Rectal smooth muscle tissue (tissue), 1 donor: ENCODE results near the gene MRPL54.
"Not testable (repeated sequence)": the region's sequence is repeated elsewhere in the genome, so short reads cannot be mapped to it uniquely, and the experiment has no call there.

ENCODE experiments used
- H3K27ac ChIP-seq: one replicate; pipeline ENCODE4 v1.7.0; 2013; ENCODE audit warnings: low read depth, low read length, inconsistent platforms
- H3K27me3 ChIP-seq: one replicate; pipeline ENCODE4 v1.7.0; 2013; ENCODE audit warnings: low read length; ENCODE audit not compliant: control insufficient read depth, insufficient read depth
- H3K36me3 ChIP-seq: one replicate; pipeline ENCODE4 v1.7.0; 2013; ENCODE audit warnings: low read length; ENCODE audit not compliant: control insufficient read depth, insufficient read depth
- H3K4me1 ChIP-seq: one replicate; pipeline ENCODE4 v1.7.0; 2013; ENCODE audit warnings: low read length; ENCODE audit not compliant: control insufficient read depth, insufficient read depth
- H3K4me3 ChIP-seq: one replicate; pipeline ENCODE4 v1.7.0; 2013; ENCODE audit warnings: low read length
- H3K9ac ChIP-seq: one replicate; pipeline ENCODE4 v1.7.0; 2013; ENCODE audit warnings: low read length

The MRPL54 gene

DNA sequence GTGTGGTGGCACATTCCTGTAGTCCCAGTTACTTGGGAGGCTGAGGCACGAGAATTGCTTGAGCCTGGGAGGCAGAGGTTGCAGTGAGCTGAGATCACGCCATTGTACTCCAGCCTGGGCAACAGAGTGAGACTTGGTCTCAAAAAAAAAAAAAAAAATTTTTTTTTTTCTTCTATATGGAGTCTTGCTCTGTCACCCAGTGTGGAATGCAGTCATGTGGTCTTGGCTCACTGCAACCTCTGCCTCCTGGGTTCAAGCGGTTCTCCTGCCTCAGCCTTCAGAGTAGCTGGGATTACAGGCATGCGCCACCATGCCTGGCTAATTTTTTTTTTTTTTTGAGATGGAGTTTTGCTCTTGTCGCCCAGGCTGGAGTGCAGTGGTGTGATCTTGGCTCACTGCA is 3.3 kb downstream of the MRPL54 start:
- not testable (repeated sequence) for H3K9ac ChIP-seq, H3K4me3 ChIP-seq, H3K4me1 ChIP-seq, H3K27me3 ChIP-seq, H3K27ac ChIP-seq, H3K36me3 ChIP-seq

DNA sequence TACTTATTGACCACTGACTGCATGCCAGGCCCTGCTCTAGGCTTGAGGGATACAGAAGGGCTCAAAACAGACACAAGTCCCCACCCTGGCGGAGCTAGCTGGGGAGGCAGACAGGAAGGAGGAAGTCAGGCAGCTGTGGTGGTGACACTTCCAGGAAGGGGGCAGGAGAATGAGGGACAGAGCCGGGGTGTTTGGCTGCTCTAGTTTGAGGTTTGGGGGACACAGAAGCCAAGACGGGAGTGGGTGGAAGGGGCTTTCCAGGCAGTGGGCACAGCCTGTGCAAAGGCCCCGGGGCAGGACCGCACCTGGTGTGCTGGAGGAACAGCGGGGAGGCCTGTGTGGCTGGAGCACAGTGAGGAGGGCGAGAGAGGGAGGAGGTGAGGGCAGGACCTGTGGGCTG is 4.0 kb downstream of the MRPL54 start:
- Histone ChIP-seq H3K27me3 (no peaks in the 10 kb centered on the region), H3K4me1 (peaks cover 5% of the 10 kb centered on the region), H3K4me3 (no peak overlapping the region), H3K36me3 (peaks cover 7% of the 10 kb centered on the region), H3K9ac (no peak overlapping the region), H3K27ac (no peak overlapping the region)

DNA sequence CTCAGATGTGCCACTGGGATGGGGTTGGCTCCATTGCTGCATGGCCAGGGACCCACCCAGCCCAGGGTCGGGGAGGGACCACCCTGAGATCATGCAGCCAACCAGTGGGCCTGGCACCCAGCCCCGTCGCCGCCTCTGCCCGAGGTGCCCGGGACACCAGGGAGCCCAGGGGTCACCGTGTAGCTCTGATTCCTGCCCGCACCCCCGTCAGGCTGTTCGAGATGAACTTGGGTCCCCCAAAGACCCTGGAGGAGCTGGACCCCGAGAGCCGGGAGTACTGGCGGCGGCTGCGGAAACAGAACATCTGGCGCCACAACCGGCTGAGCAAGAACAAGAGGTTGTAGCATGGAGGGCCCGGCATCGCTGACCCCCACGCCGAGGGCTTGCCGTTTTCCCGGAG is 4.6 kb downstream of the MRPL54 start:
- Histone ChIP-seq H3K9ac (no peak overlapping the region), H3K27me3 (peaks cover 3% of the 10 kb centered on the region), H3K27ac (no peak overlapping the region), H3K36me3 (peaks cover 7% of the 10 kb centered on the region), H3K4me3 (no peak overlapping the region), H3K4me1 (peaks cover 5% of the 10 kb centered on the region)

DNA sequence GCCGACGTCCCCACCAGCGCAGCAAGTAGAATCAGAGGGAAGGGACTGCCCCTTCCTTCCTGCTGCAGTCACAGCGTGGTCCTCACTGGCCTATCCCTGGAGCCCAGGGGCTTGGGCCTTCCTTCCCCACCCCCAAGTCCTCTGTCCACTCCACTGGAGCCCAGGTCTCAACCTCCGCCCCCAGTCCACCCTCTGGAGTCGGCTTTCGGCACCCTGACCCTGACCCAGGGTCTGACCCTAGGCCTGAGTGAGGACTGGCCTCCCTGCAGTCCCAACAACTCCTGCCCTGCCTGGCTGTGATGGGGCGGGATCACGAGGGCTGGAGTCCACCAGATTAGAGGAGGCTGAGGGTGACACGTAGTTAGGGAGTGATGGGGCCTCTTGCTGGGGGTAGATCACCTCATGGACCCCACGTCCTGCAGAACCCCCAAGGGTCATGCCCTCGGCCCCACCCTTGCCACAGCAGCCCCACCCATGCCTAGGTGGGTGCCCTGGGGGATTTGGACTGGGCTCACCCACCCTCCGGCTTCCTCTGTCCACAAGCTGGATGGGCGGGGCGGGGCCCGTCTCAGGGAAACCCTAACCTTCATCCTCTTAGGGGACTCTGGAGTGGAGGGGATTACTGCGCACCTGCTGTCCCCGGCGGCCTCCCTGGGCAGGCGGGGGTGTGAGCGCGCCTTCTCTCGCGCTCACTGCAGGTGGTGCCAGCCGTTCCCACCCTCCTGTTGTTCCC is 5.7 kb downstream of the MRPL54 start:
- H3K4me3 ChIP-seq: no peak overlapping the region
- H3K36me3 ChIP-seq: peaks cover 7% of the 10 kb centered on the region
- H3K4me1 ChIP-seq: peaks cover 2% of the 10 kb centered on the region
- H3K27me3 ChIP-seq: peaks cover 3% of the 10 kb centered on the region
- H3K27ac ChIP-seq: no peak overlapping the region
- H3K9ac ChIP-seq: no peak overlapping the region

DNA sequence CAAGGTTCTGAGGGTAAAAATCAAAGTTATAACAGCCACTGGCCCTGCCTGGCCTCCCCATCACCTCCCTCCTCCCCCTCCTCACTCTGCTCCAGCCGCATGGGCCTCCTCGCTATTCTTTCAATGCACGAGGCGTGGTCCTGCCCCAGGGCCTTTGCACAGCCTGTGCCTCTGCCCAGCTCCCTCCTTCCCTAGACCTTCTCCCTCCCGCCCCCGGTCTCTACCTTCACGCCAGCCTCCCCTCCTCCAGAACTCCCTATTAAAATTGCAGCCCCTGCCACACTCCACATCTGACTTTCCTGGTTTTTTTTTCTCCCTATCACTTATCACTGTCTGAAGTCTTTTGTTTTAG is 6.2 kb downstream of the MRPL54 start:
- no peak overlapping the region for H3K9ac ChIP-seq
- peaks cover 3% of the 10 kb centered on the region for H3K27me3 ChIP-seq
- no peak overlapping the region for H3K4me3 ChIP-seq
- H3K27ac ChIP-seq: no peak overlapping the region
- peaks cover 7% of the 10 kb centered on the region for H3K36me3 ChIP-seq
- no peaks in the 10 kb centered on the region for H3K4me1 ChIP-seq

DNA sequence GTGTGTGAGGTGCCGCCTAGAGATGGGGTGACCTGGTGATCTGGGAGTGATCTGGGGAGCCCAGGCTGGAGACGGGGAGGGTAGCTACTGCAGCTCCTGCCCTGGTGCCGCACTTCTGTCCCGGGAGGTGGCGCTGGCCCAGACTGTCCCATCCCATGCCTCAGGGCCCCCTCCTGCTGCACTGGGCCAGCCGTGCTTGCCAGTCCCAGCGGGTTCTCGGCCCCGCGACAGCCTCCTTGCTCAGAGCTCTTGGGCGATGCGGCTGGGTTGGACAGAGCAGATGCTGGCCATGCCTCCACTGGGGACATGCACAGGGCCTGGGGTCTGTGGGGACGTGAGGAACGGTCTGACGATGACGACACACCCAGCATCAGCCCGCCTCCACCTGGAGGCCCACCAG is 7.0 kb downstream of the MRPL54 start:
- H3K4me1 ChIP-seq: no peaks in the 10 kb centered on the region
- H3K4me3 ChIP-seq: no peak overlapping the region
- no peak overlapping the region for H3K9ac ChIP-seq
- peaks cover 3% of the 10 kb centered on the region for H3K27me3 ChIP-seq
- H3K27ac ChIP-seq: no peak overlapping the region
- H3K36me3 ChIP-seq: peaks cover 7% of the 10 kb centered on the region

DNA sequence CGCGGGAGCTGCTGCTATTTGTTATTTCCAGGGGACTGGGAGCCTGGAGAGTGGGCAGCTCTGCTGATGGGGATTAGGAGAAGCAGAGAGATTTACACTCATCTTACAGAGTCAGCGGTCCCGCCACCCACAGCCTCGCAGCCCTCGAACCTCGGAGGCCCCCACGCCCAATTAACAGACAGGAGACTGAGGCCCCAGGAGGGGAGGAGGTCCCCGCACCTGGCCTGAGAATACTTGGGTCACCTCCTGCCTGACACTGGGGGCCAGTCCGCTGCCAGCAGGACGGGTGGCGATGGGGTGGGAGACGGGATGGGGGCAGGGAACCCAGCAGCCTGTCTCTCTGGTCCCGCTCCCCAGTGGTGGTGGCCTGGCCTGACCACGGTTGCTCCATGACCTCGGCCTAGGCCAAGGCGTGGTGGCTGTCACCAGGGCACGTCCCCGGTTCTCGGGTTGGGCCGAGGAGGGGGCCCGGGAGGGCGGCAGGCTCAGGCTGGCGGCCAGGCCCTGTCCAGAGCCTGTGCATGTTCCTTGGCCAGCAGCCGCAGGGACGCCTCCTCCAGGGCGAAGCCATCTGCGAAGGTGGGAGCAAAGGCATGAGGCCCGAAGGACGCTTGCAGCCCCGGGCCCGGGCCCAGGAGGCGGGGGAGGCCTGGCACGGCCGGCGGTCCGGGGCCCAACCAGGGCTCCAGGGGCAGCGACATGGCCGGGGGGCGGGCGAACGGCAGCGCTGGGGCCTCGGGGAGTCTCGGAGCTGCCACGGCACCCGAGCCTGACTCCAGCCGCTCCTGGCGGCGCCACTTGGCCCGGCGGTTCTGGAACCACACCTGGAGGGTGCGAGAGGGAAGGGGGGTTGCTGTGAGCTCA is 7.9 kb downstream of the MRPL54 start:
- Histone ChIP-seq H3K27ac (no peak overlapping the region), H3K4me3 (no peak overlapping the region)

DNA sequence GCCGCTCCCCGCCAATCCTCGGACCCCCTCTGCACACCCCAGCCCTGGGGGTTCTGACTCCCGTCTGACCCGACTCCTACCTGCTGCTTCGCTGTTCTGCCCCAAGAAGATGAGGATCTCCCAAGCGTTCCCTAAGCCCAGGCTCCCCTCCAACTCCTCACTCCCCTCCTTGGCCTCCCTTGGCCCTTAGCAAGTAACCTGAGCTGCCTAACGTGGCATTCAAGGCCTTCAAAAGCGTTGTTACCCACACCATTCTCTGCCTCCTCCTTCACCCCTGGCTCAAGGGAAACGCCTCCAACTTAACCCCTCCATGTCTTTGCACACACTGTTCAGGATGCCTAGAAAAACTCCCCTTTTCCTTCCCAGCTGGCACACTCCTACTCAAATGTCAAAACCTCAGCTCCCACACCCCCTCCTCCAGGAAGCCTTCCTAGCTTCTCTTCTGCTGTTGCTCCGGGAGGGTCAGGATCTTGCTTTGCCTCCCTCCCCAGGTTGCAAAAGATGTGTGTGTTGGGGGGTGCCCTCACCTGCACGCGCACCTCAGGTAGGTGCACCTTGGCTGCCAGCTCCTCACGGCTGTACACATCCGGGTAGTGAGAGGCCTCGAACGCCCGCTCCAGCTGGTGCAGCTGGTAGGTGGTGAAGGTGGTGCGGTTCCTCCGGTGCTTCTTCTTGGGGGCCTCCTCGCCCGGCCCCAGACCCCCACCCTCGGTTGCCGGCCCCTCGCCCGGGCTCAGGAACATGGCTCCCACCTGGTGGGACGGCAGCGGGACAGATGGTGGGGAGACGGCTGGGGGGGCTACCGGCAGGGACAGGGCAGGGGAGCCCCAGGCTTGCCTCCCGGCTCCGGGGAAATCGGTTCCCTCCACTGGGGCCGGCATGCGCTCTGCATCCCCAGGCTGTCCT is 8.8 kb downstream of the MRPL54 start:
- peaks cover 7% of the 10 kb centered on the region for H3K36me3 ChIP-seq
- no peak overlapping the region for H3K27ac ChIP-seq
- no peak overlapping the region for H3K4me3 ChIP-seq
- H3K27me3 ChIP-seq: peaks cover 3% of the 10 kb centered on the region
- H3K9ac ChIP-seq: no peak overlapping the region
- no peaks in the 10 kb centered on the region for H3K4me1 ChIP-seq

More for the DNA sequence above, 7.9 kb downstream of the MRPL54 start:
- Histone ChIP-seq H3K9ac (no peak overlapping the region), H3K27me3 (peaks cover 3% of the 10 kb centered on the region), H3K36me3 (peaks cover 7% of the 10 kb centered on the region), H3K4me1 (no peaks in the 10 kb centered on the region)

DNA sequence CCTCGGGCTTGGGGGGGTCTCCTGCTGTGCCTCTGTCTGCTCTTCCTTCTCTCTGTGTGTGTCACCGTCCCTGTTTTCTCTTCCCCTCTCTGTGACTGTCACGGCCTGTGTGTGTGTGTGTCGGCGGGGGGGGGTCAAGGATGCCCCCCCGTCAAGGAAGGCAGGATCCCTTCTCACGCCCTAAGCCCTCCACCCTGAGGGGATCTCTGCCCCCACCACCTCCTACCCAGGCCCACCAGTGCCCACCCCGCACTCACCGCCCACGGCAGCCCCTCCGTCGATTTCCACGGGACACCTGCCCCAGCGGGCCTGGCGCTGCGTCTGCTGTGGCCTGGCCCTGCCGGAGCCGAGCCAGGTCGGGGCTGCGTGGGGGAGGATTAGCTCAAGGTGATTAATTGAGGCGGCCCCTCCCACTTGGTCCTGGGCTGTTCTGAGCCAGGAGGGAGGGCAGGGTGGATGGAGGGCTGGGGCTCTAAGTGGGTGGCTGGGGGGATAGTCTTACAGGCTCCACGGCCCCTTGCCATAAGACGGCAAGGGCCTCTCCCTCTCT is 9.5 kb downstream of the MRPL54 start, which contains the start of gene RAX2:
RAX2 (minus strand) TSS at position 323 of the 550 bp plus-strand sequence. CDS start 486 bp downstream, outside the sequence.
- H3K4me1 ChIP-seq: no peaks in the 10 kb centered on the region
- no peak within 1 kb of the TSS for H3K4me3 ChIP-seq
- H3K36me3 ChIP-seq: peaks cover under 1% of the 10 kb centered on the region
- no peak within 1 kb of the TSS for H3K9ac ChIP-seq
- H3K27me3 ChIP-seq: peaks cover 3% of the 10 kb centered on the region
- no peak within 1 kb of the TSS for H3K27ac ChIP-seq

DNA sequence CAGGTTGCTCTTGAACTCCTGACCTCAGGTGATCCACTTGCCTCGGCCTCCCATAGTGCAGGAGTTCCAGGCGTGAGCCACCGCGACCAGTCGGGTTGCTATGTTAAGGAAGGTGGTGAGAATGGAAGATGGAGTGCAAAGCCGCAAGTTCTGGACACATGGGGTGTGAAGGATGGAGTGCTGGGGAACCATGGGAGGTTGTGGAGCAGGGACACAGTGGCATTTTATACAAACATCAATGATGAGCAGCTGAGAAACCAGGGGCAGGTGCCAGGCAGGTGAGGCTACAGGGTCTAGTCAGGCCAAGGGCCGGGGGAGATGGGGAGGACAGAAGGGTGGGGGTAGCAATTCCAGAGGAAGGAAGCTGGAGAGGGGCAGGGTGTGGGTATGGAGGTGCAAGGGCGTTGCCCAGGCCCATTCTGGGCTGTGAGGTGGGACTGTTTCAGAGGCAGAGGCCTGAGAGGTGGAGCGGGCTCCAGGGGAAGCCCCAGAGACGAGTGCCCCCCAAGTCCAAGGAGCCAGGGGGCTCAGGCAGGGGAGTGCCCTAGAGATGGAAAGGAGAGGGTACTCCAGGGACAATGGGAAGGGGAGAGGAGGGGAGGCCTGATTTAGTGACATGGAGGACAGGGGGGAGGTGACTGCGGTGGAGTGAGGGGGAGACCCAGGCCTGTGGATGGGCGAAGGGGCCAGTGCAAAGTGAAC is 11.5 kb downstream of the MRPL54 start:
- H3K36me3 ChIP-seq: no peaks in the 10 kb centered on the region
- H3K27ac ChIP-seq: no peak overlapping the region
- no peaks in the 10 kb centered on the region for H3K4me1 ChIP-seq
- peaks cover 3% of the 10 kb centered on the region for H3K27me3 ChIP-seq
- no peak overlapping the region for H3K4me3 ChIP-seq
- H3K9ac ChIP-seq: no peak overlapping the region

DNA sequence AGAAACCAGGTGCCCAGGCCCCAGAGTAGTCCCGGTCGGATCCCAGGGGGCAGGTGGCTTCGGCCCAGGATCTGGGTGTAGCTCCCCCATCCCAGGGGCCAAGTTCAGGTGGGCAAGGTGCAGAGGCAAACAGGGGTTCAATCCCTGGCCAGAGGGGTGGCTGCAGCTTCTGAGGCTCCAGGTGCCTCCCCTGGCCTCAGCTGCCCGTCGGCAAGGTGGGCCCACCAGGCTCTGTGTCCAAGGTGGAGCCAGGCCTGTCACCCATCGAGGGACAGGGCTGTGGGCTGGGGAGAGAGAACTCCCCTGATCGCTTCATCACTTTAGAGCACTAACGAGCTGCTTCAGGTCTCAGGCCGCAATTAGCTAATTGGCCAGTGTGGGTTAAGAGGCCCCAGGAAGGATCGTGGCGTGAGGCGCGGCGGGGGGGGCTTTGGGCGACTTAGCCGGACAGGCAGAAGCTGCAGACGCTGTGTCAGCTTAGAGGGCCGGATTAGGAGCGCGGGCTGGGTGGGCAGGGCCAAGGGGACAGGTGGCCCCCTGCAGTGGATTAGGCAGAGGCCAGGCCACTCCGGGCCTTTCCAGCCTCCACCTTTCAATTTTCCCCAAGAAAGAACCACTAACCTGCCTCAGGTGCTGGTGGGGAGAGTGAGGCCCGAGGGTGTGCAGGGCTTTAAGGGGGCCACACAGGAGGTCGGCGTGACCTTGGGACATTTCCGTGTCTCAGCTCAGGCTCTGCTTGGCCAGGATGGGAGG is 12.3 kb downstream of the MRPL54 start:
- peaks cover 3% of the 10 kb centered on the region for H3K27me3 ChIP-seq
- H3K9ac ChIP-seq: no peak overlapping the region
- no peak overlapping the region for H3K4me3 ChIP-seq
- no peaks in the 10 kb centered on the region for H3K4me1 ChIP-seq
- no peaks in the 10 kb centered on the region for H3K36me3 ChIP-seq
- no peak overlapping the region for H3K27ac ChIP-seq
